Measurements from ENCODE around the gene NLRP1. TPM values are rescaled to one million over a fixed set of nuclear protein-coding genes. Genes with fewer than 3 reads are reported as not detected.

NLRP1 gene
- total and polyA plus RNA-seq, 2 of the 13 experiments (the other 11 are each of a cell fraction or from before 2014, with no cell fraction given): 3.4 to 3.7 TPM

GRCh38 chr17:5486206-5487124, 97.8 kb downstream of the NLRP1 start, which contains the start of gene MIS12 (continued):
- peak; percentile 87 for TF ChIP-seq ZNF580 (CRISPR knock-in tag; IDR thresholded peaks at IDR 0.05; ENCODE audit: borderline replicate concordance, low read depth)
- TF ChIP-seq CAMTA2 (CRISPR knock-in tag; IDR thresholded peaks at IDR 0.05; ENCODE audit: borderline replicate concordance): peak; percentile 52; the same call in 1 of the 2 replicates
- no peak for TF ChIP-seq HDAC6 (IDR thresholded peaks at IDR 0.05; ENCODE audit: low read depth, low read length)
- no peak for TF ChIP-seq SIX4 (CRISPR knock-in tag; IDR thresholded peaks at IDR 0.05)
- TF ChIP-seq ZNF101 (CRISPR knock-in tag; IDR thresholded peaks at IDR 0.05; ENCODE audit: borderline replicate concordance, low read depth): no peak; the same call in 1 of the 2 replicates
- TF ChIP-seq ZNF225 (CRISPR knock-in tag; IDR thresholded peaks at IDR 0.05): peak; percentile 65; the same call in 1 of the 2 replicates
- no peak for TF ChIP-seq PHF5A (CRISPR knock-in tag; IDR thresholded peaks at IDR 0.05; ENCODE audit: low read depth, unreplicated experiment)
- TF ChIP-seq ZBTB8A (CRISPR knock-in tag; IDR thresholded peaks at IDR 0.05; ENCODE audit: borderline replicate concordance, low read depth): no peak
- TF ChIP-seq ATM (IDR thresholded peaks at IDR 0.05; ENCODE audit: borderline replicate concordance): no peak
- TF ChIP-seq GTF2F1 (IDR thresholded peaks at IDR 0.05; ENCODE audit: low read length): no peak; the same call in 1 of the 2 replicates
- TF ChIP-seq FOXO4 (CRISPR knock-in tag; conservative IDR thresholded peaks at IDR 0.05): peak; percentile 97; the same call in 1 of the 2 replicates
- TF ChIP-seq ASH2L (IDR thresholded peaks at IDR 0.05; ENCODE audit: insufficient read length, low read depth, low read length): peak; percentile 96
- 0 out of 2 replicates have a peak, but pooled peaks have one; percentile 22 for TF ChIP-seq RFX3 (CRISPR knock-in tag; IDR thresholded peaks at IDR 0.05)
- TF ChIP-seq MEIS2 (CRISPR knock-in tag; IDR thresholded peaks at IDR 0.05): peak; percentile 62; the same call in 1 of the 2 replicates
- peak; percentile 91 for TF ChIP-seq FOXC1 (CRISPR knock-in tag; IDR thresholded peaks at IDR 0.05; ENCODE audit: borderline replicate concordance)
- no peak for TF ChIP-seq ZFP1 (CRISPR knock-in tag; IDR thresholded peaks at IDR 0.05)
- TF ChIP-seq ZNF570 (CRISPR knock-in tag; IDR thresholded peaks at IDR 0.05; ENCODE audit: borderline replicate concordance): no peak
- peak; percentile 81 for TF ChIP-seq SRSF1 (optimal IDR thresholded peaks at IDR 0.05; ENCODE audit: low read depth, low read length)
- TF ChIP-seq DRAP1 (CRISPR knock-in tag; IDR thresholded peaks at IDR 0.05): peak; percentile 43; the same call in 1 of the 2 replicates
- peak; percentile 96 for TF ChIP-seq NR2C2 (CRISPR knock-in tag; IDR thresholded peaks at IDR 0.05; ENCODE audit: borderline replicate concordance)
- 0 out of 4 replicates have a peak, but pooled peaks of 1 of the 2 experiments have one; percentile 22 for TF ChIP-seq EP300 (IDR thresholded peaks at IDR 0.05; ENCODE audit: low read depth in 2 of 2, low read length in 2 of 2)
- no peak for TF ChIP-seq EP300 (CRISPR knock-in tag; IDR thresholded peaks at IDR 0.05; ENCODE audit: borderline replicate concordance)
- peak; percentile 66; the same call in 1 of the 2 replicates for TF ChIP-seq ZNF710 (CRISPR knock-in tag; IDR thresholded peaks at IDR 0.05; ENCODE audit: borderline replicate concordance)

Data from HepG2 (cell line).